Brain microvascular endothelial cell (primary cell): ENCODE results near the gene HM13.

Experiments used
- DNase-seq: peaks from one replicate; pipeline ENCODE4 v3.0.0-alpha.2; 2020
- H3K27ac ChIP-seq: fragments of 250-450 bp; sonication (Bioruptor Pico); 2 replicates; pipeline ENCODE4 v1.5.1; 2020; ENCODE audit warnings: mild to moderate bottlenecking, moderate library complexity
- H3K27me3 ChIP-seq: fragments of 250-450 bp; sonication (Bioruptor Pico); replicated peaks from 2 replicates; pipeline ENCODE4 v1.5.1; 2020; ENCODE audit warnings: mild to moderate bottlenecking
- H3K36me3 ChIP-seq: fragments of 250-450 bp; sonication (Bioruptor Pico); replicated peaks from 2 replicates; pipeline ENCODE4 v1.5.1; 2020; ENCODE audit warnings: mild to moderate bottlenecking
- H3K4me3 ChIP-seq: 2 replicates; pipeline ENCODE4 v1.5.1; 2011; ENCODE audit warnings: low read depth, mild to moderate bottlenecking, control low read depth, low read length, moderate library complexity
- CTCF ChIP-seq: IDR thresholded peaks from 2 replicates; pipeline ENCODE4 v1.5.1; 2011; ENCODE audit warnings: low read depth, mild to moderate bottlenecking, moderate library complexity, low read length, control low read depth, inconsistent platforms; ENCODE audit errors: missing control alignments
- in situ Hi-C: cut with HindIII; loops from 2 replicates; pipeline ENCODE4 v1.10.0; 2017; ENCODE audit warnings: low sequenced_read_pairs, low pct_ligation_motif_present

The HM13 gene

GRCh38 chr20:31485450-31486339 is 28.5 kb upstream of the HM13 start:
- in situ Hi-C loops = no loop called here
- Histone ChIP-seq H3K27ac (no peak overlapping the region), H3K4me3 (peak overlapping the region; percentile 46), H3K27me3 (no peaks in the 10 kb centered on the region), H3K36me3 (no peaks in the 10 kb centered on the region)
- peak; percentile 28 for DNase-seq
- TF ChIP-seq CTCF = no peak

- TF ChIP-seq CTCF = no peak
- H3K4me3 ChIP-seq = no peak overlapping the region
- in situ Hi-C loops = no loop called here
- no peaks in the 10 kb centered on the region for H3K36me3 ChIP-seq
- no peak overlapping the region for H3K27ac ChIP-seq
- H3K27me3 ChIP-seq = no peaks in the 10 kb centered on the region
- DNase-seq = no peak
Measured at GRCh38 chr20:31488115-31488514, 26.1 kb upstream of the HM13 start.

GRCh38 chr20:31489152-31489551 is 25.1 kb upstream of the HM13 start:
- Histone ChIP-seq H3K36me3 (no peaks in the 10 kb centered on the region), H3K4me3 (no peak overlapping the region), H3K27me3 (no peaks in the 10 kb centered on the region), H3K27ac (no peak overlapping the region)
- no peak for TF ChIP-seq CTCF
- in situ Hi-C loops = no loop called here
- no peak for DNase-seq

GRCh38 chr20:31490752-31491151 is 23.5 kb upstream of the HM13 start:
- in situ Hi-C loops = no loop called here
- Histone ChIP-seq H3K4me3 (no peak overlapping the region), H3K27ac (no peak overlapping the region), H3K27me3 (no peaks in the 10 kb centered on the region), H3K36me3 (no peaks in the 10 kb centered on the region)
- no peak for DNase-seq
- no peak for TF ChIP-seq CTCF

GRCh38 chr20:31494131-31494530 is 20.1 kb upstream of the HM13 start:
- in situ Hi-C loops = no loop called here
- Histone ChIP-seq H3K36me3 (no peaks in the 10 kb centered on the region), H3K27me3 (no peaks in the 10 kb centered on the region), H3K4me3 (no peak overlapping the region), H3K27ac (no peak overlapping the region)
- peak; percentile 62 for TF ChIP-seq CTCF
- DNase-seq = no peak
